Epithelial cell of esophagus (primary cell): Measurements from ENCODE around the gene SLC46A2.

Experiments
- DNase-seq: peaks from one replicate; pipeline ENCODE4 v3.0.0; 2010; ENCODE audit warnings: low read depth
- H3K4me3 ChIP-seq: 2 replicates; pipeline ENCODE4 v1.5.1; 2011; ENCODE audit warnings: mild to moderate bottlenecking, low read length, control low read depth
- TF ChIP-seq, protein P1 (sequence below): IDR thresholded peaks from 2 replicates; pipeline ENCODE4 v1.5.1; 2011; ENCODE audit warnings: low read depth, mild to moderate bottlenecking, low read length, control low read depth, inconsistent platforms; ENCODE audit not compliant: insufficient read depth; ENCODE audit errors: missing control alignments

The SLC46A2 gene

DNA sequence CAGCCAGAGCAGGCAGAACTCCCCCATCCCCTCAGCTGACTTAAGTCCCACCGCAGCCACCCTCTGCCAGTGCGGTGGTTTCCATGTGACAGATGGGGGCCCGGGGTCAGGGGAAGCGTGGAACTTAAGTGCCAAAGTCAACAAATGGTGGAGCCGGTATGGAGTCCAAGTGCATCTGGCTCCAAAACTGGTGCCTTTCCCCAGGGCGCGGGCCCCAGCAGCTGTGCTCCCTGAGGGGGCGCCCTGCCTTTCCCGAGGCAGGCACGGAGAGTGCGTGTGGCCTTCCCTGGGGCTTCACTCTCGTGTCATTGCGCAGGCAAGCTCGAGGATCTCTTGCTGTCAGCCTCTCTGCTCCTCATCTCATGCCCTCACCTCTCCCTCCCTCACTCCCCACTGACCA, 33.8 kb downstream of the SLC46A2 start:
- TF ChIP-seq, protein P1, sequence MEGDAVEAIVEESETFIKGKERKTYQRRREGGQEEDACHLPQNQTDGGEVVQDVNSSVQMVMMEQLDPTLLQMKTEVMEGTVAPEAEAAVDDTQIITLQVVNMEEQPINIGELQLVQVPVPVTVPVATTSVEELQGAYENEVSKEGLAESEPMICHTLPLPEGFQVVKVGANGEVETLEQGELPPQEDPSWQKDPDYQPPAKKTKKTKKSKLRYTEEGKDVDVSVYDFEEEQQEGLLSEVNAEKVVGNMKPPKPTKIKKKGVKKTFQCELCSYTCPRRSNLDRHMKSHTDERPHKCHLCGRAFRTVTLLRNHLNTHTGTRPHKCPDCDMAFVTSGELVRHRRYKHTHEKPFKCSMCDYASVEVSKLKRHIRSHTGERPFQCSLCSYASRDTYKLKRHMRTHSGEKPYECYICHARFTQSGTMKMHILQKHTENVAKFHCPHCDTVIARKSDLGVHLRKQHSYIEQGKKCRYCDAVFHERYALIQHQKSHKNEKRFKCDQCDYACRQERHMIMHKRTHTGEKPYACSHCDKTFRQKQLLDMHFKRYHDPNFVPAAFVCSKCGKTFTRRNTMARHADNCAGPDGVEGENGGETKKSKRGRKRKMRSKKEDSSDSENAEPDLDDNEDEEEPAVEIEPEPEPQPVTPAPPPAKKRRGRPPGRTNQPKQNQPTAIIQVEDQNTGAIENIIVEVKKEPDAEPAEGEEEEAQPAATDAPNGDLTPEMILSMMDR = no peak
- DNase-seq = no peak
- H3K4me3 ChIP-seq = no peak overlapping the region

DNA sequence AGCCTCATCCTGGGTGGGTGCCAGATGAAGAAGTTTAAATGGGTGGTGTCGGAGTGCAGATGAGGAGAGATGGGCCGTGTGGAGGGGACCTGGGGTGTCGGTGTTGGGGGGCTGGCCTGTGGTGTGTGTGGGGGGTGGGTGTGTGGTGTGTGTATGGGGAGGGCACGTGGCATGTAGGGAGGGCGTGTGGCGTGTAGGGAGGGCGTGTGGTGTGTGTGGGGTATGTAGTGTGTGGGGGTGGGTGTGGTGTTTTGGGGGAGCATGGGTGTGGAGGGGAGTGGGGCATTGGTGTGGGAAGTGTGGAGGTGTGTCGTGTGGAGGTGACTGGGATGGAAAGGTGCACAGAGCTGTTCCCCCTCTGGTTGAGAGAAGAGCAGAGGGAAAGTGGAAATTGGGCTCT, 34.5 kb downstream of the SLC46A2 start:
- no peak for DNase-seq
- TF ChIP-seq, protein P1 = no peak
- H3K4me3 ChIP-seq = no peak overlapping the region

DNA sequence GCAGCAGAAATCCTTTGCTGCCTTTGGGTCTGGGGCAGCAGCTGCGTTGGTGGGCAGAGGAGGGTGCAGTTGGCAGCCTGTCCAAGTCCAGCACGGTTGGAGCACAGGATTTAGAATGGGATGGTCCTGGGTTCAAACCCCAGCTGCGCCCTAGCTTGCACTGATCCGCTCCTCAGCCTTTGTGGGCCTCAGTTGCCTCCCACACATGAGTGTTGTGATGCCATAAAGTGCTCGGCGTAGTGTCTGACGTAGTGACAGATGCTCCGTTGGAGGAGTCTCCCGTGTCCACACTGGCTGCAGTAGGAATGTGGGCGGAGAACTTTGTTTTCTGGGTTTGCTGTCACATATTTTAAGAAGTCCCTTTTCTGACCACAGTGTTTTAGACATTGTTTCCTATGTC, 36.0 kb downstream of the SLC46A2 start:
- TF ChIP-seq, protein P1 = no peak
- DNase-seq = no peak
- H3K4me3 ChIP-seq = no peak overlapping the region

DNA sequence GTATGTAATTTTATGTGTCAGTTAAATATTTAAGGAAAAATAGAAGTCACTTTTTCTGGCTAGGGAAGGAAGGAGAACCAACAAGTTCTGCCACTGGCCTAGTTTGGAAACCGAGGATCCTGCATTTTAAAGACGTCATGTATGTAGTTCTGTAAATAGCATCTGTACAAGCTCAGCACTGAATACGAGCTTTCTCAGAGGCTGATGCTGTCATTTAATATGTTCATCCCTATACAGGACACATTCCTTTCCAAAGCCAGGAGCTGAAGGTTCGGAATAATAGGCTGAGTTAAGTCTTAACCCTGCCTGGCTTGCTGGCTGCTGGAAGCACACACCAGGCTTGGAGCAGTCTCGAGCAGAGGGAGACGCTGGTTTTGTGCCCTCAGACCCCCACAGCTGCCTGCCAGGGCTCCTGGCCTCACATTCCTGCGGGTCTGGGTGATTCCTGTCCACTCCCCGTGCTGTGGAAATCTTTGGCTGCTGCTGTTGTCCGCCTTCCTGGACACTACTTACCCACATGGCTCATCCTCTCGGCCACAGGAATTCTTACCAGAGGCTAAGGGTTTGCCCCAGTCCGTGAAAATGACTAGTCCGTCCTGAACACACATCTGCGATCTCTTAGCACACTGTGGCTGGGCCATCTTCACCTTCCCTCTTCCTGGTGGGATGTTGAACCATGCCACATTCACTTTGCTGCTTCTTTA, 36.6 kb downstream of the SLC46A2 start:
- TF ChIP-seq, protein P1 = no peak
- DNase-seq = no peak
- H3K4me3 ChIP-seq = no peak overlapping the region

DNA sequence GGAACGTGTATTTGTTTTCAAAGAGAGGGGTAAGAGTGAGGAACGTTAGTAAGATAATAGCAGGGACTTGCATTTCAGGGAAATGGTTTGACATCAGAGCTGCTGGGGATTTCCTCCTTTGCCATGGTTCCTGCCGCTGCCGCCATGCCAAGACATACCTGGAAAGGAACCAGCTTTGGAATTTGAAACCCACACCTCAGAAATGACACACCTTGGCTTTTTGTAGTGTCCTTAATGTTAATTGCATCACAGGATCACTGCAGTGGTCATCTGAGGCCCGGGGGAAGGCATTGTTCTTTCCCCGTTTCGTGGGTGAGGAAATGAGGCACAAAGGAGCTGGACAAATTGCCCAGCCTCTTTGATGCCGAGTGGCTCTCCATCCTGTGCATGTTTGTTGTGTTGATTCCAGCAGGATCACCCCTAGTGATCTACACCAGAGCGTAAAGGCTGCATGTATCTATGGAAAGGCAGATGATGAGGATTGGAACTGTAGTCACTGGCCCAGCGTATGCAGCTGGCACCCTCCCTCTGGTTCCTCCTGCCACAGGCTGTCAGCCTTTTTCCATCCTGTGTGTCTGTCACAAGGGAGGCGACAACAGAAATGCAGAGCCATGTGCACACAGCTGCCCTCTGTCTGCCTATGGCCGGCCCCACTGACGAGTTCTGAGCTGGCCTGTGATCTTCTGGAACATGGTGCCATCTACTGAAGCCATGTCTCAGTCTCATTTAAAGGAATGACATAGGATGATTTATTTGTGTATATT, 37.8 kb downstream of the SLC46A2 start:
- TF ChIP-seq, protein P1 = no peak
- no peak overlapping the region for H3K4me3 ChIP-seq
- DNase-seq = peak; percentile 58

DNA sequence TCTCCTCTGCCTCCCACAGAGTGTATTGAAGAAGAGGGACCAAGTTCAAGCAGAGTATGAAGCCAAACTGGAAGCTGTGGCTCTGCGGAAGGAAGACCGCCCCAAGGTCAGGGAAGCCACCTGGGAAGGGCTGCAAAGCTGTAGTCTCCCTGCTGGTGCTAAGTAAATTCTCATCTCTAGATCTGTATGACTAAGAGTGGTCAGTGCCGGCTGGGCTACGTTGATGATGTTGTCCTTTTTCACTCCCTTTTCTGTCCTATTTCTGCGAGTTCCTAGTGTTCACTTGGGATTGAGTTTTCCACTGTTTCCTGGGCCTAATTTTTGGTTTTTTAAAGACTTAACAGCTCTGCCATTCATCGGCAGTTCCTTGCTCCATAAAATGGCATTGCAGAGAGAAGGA, 39.8 kb downstream of the SLC46A2 start:
- TF ChIP-seq, protein P1 = no peak
- DNase-seq = no peak
- no peak overlapping the region for H3K4me3 ChIP-seq

DNA sequence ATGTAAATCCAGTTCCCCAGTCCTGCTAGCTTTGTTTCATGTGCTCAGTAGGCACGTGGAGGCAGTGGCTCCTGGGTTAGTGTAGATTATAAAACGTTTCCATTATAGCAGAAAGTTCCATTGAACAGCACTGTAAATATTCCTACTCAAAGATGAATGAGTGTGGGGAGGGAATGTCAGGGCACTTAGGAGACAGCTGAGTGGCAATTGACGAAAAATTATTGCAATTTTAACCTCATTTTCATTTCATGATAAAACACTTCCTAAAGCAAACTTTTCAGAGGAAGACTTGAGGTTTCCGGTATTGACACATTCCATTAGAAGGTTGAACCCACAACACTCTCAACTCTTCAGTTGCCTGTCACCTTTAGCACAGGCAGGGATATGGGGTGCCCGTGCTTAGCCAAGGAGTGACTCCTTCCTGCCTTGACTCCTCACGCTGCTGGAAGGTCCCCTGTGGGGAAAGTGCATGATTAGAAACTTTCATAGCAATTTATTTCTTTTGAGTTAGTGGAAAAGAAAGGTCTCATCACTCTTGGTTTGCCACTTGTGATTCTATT, 41.2 kb downstream of the SLC46A2 start:
- no peak overlapping the region for H3K4me3 ChIP-seq
- DNase-seq = no peak
- TF ChIP-seq, protein P1 = no peak
